SU-DHL-6 (cell line): Measurements from ENCODE around the gene KCND3.

ENCODE experiments used
- EZH2phosphoT487 ChIP-seq: fragments of 200-600 bp; sonication (generic), shearing (Covaris generic); conservative IDR thresholded peaks from 2 replicates; pipeline ENCODE4 v1.6.1; 2018; ENCODE audit warnings: mild to moderate bottlenecking, antibody characterized with exemption, low read length, moderate library complexity, mixed read lengths
- TF ChIP-seq, protein P1 (sequence below): fragments of 200-600 bp; sonication (generic); IDR thresholded peaks from one replicate; pipeline ENCODE4 v1.5.1; 2017; ENCODE audit warnings: antibody characterized with exemption, mild to moderate bottlenecking, low read length, moderate library complexity; ENCODE audit not compliant: insufficient read depth, poor library complexity, severe bottlenecking

- TF ChIP-seq, protein P1, sequence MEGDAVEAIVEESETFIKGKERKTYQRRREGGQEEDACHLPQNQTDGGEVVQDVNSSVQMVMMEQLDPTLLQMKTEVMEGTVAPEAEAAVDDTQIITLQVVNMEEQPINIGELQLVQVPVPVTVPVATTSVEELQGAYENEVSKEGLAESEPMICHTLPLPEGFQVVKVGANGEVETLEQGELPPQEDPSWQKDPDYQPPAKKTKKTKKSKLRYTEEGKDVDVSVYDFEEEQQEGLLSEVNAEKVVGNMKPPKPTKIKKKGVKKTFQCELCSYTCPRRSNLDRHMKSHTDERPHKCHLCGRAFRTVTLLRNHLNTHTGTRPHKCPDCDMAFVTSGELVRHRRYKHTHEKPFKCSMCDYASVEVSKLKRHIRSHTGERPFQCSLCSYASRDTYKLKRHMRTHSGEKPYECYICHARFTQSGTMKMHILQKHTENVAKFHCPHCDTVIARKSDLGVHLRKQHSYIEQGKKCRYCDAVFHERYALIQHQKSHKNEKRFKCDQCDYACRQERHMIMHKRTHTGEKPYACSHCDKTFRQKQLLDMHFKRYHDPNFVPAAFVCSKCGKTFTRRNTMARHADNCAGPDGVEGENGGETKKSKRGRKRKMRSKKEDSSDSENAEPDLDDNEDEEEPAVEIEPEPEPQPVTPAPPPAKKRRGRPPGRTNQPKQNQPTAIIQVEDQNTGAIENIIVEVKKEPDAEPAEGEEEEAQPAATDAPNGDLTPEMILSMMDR: no peak
- TF ChIP-seq EZH2phosphoT487: no peak
These were observed 6.0 kb downstream of the KCND3 start for GRCh38 chr1:111983500-111983899.
